ENCODE data around the gene UBE2Q2. TPM values are rescaled to one million over a fixed set of nuclear protein-coding genes. Genes with fewer than 3 reads are reported as not detected.

The UBE2Q2 gene
- total RNA-seq, 1 donor from 2014 or later = 23.2 TPM

DNA sequence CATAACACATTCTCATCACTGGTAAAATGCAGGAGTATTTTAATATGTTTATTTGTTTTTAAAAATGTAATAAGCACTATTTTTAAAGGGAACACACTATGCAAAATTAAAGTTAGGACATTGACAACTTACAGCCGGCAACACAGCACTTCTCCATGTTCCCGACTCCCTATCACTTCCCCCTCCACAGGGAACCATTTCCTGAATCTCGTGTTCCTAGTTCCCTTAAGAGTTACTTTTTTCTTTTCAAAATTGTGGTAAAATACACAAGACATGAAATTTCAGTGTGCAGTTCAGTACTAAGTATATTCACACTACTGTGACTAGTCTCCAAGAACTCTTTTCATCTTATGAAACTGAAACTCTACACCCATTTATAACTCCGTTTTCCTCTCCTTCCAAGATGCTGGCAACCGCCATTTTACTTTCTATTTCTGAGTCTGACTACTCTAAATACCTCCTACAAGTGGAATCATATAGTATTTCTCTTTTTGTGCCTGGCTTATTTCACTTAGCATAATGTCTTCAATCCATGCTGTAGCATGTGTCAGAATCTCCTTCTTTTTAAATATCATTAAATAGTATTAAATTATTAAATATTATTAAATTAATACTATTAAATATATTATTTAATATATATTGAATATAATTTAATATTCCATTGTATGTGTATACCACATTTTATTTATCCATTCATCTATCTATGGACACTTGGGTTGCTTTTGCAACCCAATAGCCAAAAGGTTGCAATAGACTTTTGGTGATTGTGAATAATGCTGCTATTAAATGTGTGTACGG lies 25.9 kb upstream of the UBE2Q2 start:
- DNase-seq (no peak), ATAC-seq (ENCODE audit: low read depth) (no peak)
- peaks cover 2% of the 10 kb centered on the region for H3K4me1 Mint-ChIP-seq
- intact Hi-C loops (cut with micrococcal nuclease) = no loop called here
- peaks cover 2% of the 10 kb centered on the region for H3K27me3 Mint-ChIP-seq
- H3K9me3 Mint-ChIP-seq = no peaks in the 10 kb centered on the region
- H3K36me3 Mint-ChIP-seq (ENCODE audit: low read depth) = no peaks in the 10 kb centered on the region
- H3K4me3 Mint-ChIP-seq = no peak overlapping the region
- TF ChIP-seq, protein P1, sequence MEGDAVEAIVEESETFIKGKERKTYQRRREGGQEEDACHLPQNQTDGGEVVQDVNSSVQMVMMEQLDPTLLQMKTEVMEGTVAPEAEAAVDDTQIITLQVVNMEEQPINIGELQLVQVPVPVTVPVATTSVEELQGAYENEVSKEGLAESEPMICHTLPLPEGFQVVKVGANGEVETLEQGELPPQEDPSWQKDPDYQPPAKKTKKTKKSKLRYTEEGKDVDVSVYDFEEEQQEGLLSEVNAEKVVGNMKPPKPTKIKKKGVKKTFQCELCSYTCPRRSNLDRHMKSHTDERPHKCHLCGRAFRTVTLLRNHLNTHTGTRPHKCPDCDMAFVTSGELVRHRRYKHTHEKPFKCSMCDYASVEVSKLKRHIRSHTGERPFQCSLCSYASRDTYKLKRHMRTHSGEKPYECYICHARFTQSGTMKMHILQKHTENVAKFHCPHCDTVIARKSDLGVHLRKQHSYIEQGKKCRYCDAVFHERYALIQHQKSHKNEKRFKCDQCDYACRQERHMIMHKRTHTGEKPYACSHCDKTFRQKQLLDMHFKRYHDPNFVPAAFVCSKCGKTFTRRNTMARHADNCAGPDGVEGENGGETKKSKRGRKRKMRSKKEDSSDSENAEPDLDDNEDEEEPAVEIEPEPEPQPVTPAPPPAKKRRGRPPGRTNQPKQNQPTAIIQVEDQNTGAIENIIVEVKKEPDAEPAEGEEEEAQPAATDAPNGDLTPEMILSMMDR (IDR thresholded peaks at IDR 0.05) = no peak
- no peak overlapping the region for H3K27ac Mint-ChIP-seq
- CTCF ChIA-PET = no interaction called here
- POLR2A ChIA-PET = no interaction called here

DNA sequence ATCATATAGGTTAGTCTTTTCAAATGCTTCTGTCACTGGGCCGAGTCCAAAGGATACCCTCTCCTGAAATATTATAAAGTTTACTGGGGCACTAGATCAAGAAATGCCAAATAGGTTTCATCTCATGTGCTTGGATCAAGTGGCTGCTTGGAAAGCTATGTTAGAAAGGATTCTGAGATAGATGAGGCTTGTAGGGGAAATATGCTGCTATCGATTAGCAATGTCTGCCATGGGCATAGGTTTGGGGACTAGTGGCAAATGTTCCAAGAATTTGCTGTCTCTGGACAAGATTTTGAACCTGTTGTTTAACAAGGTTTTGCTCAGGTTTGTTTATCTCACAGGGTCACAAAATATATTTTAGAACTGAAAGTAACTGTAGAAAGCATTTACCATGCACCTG lies 23.0 kb upstream of the UBE2Q2 start:
- Mint-ChIP-seq H3K4me3 (no peak overlapping the region), H3K9me3 (no peaks in the 10 kb centered on the region), H3K4me1 (peaks cover 2% of the 10 kb centered on the region), H3K27me3 (peaks cover 2% of the 10 kb centered on the region), H3K36me3 (ENCODE audit: low read depth) (no peaks in the 10 kb centered on the region), H3K27ac (no peak overlapping the region)
- ChIA-PET CTCF (interaction anchor here (1.2 kb wide), 1 partner anchor 10 kb away, joined by 3 read pairs; no protein-coding TSS in a partner anchor), POLR2A (no interaction called here)
- DNase-seq = no peak
- TF ChIP-seq, protein P1 (IDR thresholded peaks at IDR 0.05) = no peak
- no peak for ATAC-seq (ENCODE audit: low read depth)
- intact Hi-C loops (cut with micrococcal nuclease) = no loop called here

DNA sequence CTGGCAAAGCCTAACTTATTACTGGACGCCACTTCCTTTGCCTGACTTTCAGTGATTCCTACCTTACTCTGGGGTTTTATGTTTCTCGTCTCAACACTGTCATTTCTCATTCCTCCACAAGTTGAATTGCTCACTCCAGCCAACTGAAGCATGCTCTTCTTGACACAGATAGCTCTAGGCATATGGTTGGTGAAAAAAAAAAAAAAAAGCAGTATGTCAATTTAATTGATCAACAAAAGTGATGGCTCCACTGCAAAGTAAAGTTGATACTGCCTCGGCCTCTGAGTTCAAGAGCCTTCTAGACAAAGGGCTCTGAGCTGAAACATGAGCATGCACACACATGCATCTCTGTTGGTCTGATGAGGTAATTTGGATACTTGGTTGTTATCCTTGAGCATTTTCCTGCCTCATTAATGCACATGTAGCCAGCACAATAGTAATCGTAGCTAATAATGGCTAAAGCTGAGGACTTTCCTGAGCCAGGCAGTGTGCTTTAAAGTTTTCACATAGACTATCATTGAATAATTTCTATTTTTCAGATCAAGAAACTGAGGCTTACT lies 21.4 kb upstream of the UBE2Q2 start:
- H3K4me1 Mint-ChIP-seq = peaks cover 2% of the 10 kb centered on the region
- CTCF ChIA-PET = interaction anchor here (1.7 kb wide), 1 partner anchor 317 kb away, joined by 6 read pairs; no protein-coding TSS in a partner anchor
- no peaks in the 10 kb centered on the region for H3K9me3 Mint-ChIP-seq
- no peak overlapping the region for H3K27ac Mint-ChIP-seq
- H3K27me3 Mint-ChIP-seq = peaks cover 2% of the 10 kb centered on the region
- no peaks in the 10 kb centered on the region for H3K36me3 Mint-ChIP-seq (ENCODE audit: low read depth)
- intact Hi-C loops (cut with micrococcal nuclease) = no loop called here
- H3K4me3 Mint-ChIP-seq = no peak overlapping the region
- DNase-seq (no peak), ATAC-seq (ENCODE audit: low read depth) (no peak)
- TF ChIP-seq, protein P1 (IDR thresholded peaks at IDR 0.05) = no peak
- POLR2A ChIA-PET = interaction anchor here (0.6 kb wide), 1 partner anchor 239 kb away, joined by 3 read pairs; no protein-coding TSS in a partner anchor

DNA sequence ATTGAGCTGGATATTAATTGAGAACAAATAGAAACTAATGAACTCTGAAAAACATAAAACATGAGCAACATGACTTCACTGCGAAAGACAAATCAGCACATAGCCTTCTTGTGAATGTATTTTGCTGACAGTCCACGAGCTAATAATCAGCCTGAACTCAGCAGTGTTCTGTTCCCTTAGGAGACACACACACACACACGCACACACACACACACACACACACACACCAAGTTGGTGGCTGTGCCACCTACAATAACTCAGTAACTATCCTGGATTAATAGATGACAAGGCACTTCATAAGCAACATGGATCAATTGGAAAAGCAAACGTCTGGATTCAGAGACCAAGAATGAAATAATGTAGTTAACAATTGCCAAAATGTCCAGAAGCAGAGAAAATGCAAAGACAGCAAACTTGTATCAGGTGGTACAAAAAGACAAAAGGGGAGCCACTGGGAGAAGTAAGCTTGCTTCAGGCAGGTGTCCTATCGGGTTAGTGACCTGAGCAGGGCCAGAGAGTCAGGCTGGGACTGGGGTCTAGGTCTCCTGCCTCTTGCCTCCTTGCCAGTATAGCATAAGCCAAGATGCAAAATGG lies 20.5 kb upstream of the UBE2Q2 start:
- H3K27ac Mint-ChIP-seq = no peak overlapping the region
- intact Hi-C loops (cut with micrococcal nuclease) = no loop called here
- ATAC-seq (ENCODE audit: low read depth) (no peak), DNase-seq (no peak)
- ChIA-PET POLR2A (no interaction called here), CTCF (interaction anchor here (0.8 to 1.7 kb wide), 2 partner anchors 21 to 316 kb away, joined by 4 to 6 read pairs; no protein-coding TSS in a partner anchor)
- H3K9me3 Mint-ChIP-seq = no peaks in the 10 kb centered on the region
- peaks cover 7% of the 10 kb centered on the region for H3K27me3 Mint-ChIP-seq
- no peak overlapping the region for H3K4me3 Mint-ChIP-seq
- no peaks in the 10 kb centered on the region for H3K4me1 Mint-ChIP-seq
- H3K36me3 Mint-ChIP-seq (ENCODE audit: low read depth) = no peaks in the 10 kb centered on the region
- TF ChIP-seq, protein P1 (IDR thresholded peaks at IDR 0.05) = no peak
